ENCODE measurements around the gene COL17A1.

- TF ChIP-seq POLR2AphosphoS5 (IDR thresholded peaks at IDR 0.05) (no peak), POLR2A (IDR thresholded peaks at IDR 0.05) (no peak), CTCF (IDR thresholded peaks at IDR 0.05) (no peak)
Observed at GRCh38 chr10:104103956-104104355, 18.3 kb upstream of the COL17A1 start.
